ENCODE measurements around the gene FAM174B.

Gene FAM174B

DNA sequence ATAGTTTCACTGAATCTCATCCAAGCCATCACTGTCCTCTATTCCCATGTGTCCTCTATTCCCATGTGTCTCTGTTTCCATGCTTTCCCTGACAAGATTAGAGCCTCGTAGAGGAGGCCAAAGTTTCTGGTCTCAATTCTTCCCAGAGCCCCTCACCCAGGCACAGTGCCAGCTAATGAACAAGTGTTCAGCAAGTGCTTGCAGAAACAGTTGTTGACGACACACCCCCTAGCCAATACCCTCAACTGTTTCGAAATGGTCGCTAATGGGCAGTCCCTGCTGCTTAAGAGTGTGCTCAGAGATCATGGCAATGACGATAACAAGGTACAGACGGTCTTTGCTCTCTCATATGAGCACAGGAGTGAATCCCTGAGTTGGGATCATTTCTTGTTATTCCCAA lies 73.4 kb downstream of the FAM174B start:
- no peak for TF ChIP-seq CTCF (IDR thresholded peaks at IDR 0.05; ENCODE audit: control insufficient read depth, extremely low read depth, insufficient read depth)
- DNase-seq (ENCODE audit: low read depth), result no peak
- H3K4me3 ChIP-seq (ENCODE audit: low read depth, low read length), result no peak overlapping the region

- no peak for TF ChIP-seq CTCF (IDR thresholded peaks at IDR 0.05; ENCODE audit: control insufficient read depth, extremely low read depth, insufficient read depth)
- no peak overlapping the region for H3K4me3 ChIP-seq (ENCODE audit: low read depth, low read length)
- no peak for DNase-seq (ENCODE audit: low read depth)
Measured at GRCh38 chr15:92580933-92581445, 74.6 kb downstream of the FAM174B start.

DNA sequence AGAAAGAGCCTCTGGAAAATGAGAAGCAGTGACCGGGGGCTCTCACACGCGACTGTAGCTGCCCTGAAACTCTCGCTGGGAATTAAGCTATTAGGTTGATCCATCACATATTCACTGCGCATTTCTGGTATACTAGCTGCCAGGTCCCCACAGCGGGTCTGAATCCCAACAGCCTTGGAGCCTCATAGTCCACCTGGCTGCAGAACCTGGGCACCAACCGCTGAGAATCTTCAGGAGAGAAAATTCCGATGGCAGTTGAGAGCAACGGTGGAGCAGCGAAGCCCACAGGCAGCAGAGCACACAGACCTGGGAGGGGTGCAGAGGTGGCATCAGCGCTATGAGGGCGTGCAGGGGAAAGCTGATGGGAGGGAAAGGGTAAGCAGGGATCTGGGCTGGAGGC lies 75.1 kb downstream of the FAM174B start:
- TF ChIP-seq CTCF (IDR thresholded peaks at IDR 0.05; ENCODE audit: control insufficient read depth, extremely low read depth, insufficient read depth), result no peak
- H3K4me3 ChIP-seq (ENCODE audit: low read depth, low read length), result no peak overlapping the region
- no peak for DNase-seq (ENCODE audit: low read depth)

DNA sequence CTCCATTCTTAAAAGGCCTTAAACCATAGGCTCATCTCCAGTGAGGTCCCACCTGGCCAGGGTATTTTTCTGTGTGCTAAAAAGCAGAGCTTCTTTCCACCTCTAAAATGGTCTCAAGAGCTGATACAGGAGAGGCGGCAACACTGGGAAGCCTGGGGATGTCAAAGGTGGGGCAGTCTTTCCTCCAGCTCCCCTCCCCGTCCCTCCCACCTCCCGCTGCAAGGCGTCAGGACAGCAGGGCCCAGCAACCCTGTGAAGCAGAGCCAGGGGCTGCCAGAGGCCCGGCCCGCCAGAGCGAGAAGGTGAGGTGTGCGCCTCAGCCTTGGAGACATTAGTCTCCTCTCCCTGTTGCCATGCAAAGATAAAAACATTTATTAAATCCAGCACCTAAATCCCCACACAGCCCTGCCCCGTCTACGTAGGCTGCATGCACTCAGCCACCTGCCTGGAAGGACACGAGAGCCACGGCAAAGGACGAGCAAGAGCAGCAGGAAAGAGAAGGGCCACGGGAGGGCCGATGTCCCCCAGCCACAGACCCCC lies 75.6 kb downstream of the FAM174B start:
- DNase-seq (ENCODE audit: low read depth), result no peak
- TF ChIP-seq CTCF (IDR thresholded peaks at IDR 0.05; ENCODE audit: control insufficient read depth, extremely low read depth, insufficient read depth), result no peak
- H3K4me3 ChIP-seq (ENCODE audit: low read depth, low read length), result no peak overlapping the region

GRCh38 chr15:92579486-92579885 lies 76.1 kb downstream of the FAM174B start:
- no peak overlapping the region for H3K4me3 ChIP-seq (ENCODE audit: low read depth, low read length)
- no peak for TF ChIP-seq CTCF (IDR thresholded peaks at IDR 0.05; ENCODE audit: control insufficient read depth, extremely low read depth, insufficient read depth)
- DNase-seq (ENCODE audit: low read depth), result no peak

- TF ChIP-seq CTCF (IDR thresholded peaks at IDR 0.05; ENCODE audit: control insufficient read depth, extremely low read depth, insufficient read depth), result no peak
- no peak for DNase-seq (ENCODE audit: low read depth)
- no peak overlapping the region for H3K4me3 ChIP-seq (ENCODE audit: low read depth, low read length)
Measured at GRCh38 chr15:92578096-92578835, 77.3 kb downstream of the FAM174B start.
